Dedifferentiated amniotic fluid mesenchymal stem cell (primary cell): Measurements from ENCODE around the gene SH2D6.
"Not testable (repeated sequence)": the region's sequence is repeated elsewhere in the genome, so short reads cannot be mapped to it uniquely, and the experiment has no call there.

Experiments
- DNase-seq: peaks from one replicate; pipeline ENCODE4 v3.0.0-alpha.2; 2016; ENCODE audit errors: extremely low spot score

The SH2D6 gene

DNA sequence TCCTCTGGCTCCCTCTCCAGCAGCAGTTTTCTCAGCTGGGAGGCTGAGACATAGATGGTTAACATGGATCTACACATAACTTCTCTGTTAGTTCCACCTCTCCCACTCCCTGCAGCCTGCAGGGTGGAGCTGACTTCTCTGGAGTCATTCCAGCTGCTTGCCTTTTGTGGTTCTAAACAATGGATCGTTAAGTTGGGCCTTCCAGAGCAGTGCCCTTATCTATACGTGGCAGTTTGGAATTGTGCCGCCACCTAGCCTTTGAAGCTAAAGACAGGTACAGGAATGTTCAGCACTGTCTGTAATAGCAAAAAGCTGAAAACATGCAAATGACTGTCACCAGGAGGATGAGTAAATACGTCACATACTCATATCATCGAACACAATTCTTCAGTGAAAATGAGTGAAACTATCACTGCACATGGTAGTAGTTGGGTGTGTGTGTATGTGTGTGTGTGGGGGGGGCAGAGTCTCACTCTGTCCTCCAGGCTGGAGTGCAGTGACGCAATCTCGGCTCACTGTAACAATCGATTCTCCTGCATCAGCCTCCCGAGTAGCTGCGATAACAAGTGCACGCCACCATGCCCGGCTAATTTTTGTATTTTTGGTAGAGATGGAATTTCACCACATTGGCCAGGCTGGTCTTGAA lies 50.3 kb downstream of the SH2D6 start:
- DNase-seq: peak; percentile 50

DNA sequence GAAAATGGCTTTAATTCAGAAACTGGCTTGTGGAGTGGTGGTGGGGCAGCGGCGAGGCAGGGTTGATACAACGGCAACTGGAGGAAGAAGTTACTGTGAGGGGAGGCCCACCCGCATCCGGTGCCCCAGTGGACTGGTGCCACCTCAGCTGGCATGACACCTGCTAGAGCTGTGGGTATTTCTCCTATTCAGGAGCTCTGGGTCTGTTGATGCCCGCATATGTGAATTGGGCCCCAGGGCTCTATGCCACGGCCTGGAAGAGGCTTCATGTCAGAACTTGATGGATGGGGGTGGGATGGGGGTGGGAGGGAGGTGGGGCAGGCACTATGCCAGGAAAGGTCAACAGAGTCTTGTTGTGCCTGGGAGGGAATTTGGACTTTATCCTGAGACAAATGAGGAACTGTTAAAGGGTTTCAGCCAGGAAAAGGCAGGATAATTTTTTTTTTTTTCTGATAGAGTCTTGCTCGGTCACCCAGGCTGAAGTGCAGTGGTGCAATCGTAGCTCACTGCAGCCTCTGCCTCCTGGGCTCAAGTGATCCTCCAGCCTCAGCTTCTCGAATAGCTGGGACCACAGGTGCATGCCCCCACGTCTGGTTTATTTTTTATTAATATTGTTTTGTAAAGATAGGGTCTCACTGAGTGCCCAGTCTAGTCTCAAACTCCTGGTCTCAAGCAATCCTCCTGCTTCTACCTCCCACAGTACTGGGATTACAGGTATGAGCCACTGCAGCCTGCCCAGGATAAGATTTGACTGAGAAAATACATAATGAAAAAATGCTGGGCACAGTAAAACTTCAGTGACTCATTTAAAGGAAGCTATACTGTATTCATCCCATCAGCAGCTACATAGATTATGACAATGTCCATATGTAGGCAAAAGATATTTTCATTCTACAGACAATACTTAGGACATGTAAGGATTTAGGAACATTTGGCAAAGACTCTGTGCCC lies 52.6 kb downstream of the SH2D6 start:
- no peak for DNase-seq

DNA sequence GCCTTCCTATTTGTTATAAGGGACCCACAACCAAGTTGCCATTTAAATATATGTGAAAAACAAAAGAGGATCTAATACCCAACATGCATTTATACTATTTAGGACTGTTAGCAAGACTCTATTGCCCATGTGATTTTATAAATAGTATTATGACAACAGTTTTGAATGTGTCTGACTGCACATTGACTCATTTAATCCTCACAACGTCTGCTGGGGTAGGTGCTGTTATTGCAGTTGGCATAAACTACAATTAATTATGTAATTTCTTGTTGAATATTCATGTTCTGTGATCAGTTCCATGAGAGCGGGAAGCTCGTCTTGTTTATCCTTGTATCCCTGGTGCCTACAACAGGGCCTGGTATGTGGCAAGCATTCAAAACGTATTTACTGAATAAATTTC lies 53.7 kb downstream of the SH2D6 start:
- no peak for DNase-seq

- DNase-seq: no peak
These were observed 57.4 kb downstream of the SH2D6 start for GRCh38 chr2:85475799-85476490.

- no peak for DNase-seq
These were observed 58.1 kb downstream of the SH2D6 start for GRCh38 chr2:85476624-85477023.

DNA sequence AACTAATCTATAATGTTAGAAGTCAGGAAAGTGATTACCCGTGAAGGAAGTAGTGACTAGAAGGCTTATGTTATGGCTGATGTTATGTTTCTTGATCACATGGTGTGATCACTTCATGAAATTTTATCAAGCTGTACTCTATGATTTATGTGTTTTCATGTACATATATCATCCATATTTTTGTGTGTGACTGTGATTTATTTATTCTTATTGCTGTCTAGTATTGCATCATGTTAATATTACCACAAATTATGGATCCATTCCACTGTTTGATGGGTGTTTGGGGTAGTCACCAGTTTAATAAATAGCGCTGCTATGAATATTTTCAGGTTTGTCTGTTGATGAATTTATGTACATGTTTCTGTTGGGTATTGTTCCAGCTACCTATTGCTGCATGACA lies 59.4 kb downstream of the SH2D6 start:
- no peak for DNase-seq

GRCh38 chr2:85481818-85482777 lies 63.6 kb downstream of the SH2D6 start:
- peak; percentile 74 for DNase-seq

GRCh38 chr2:85484615-85485014 lies 66.1 kb downstream of the SH2D6 start:
- not testable (repeated sequence) for DNase-seq

- DNase-seq: no peak
These were observed 67.3 kb downstream of the SH2D6 start for GRCh38 chr2:85485815-85486214.
